H9 (cell line): ENCODE results near the gene FASTKD1. TPM values are rescaled to one million over a fixed set of nuclear protein-coding genes. Genes with fewer than 3 reads are reported as not detected.

Experiments
- DNase-seq: peaks from one replicate; pipeline ENCODE4 v3.0.0-alpha.2; 2017
- H2AFZ ChIP-seq: one replicate; pipeline ENCODE4 v1.6.1; 2013; ENCODE audit warnings: mild to moderate bottlenecking, low read length, control low read depth, moderate library complexity
- H2AK5ac ChIP-seq: 2 replicates; pipeline ENCODE4 v1.6.1; 2013; ENCODE audit warnings: low read length, control low read depth, mixed read lengths; ENCODE audit not compliant: insufficient read length
- H2BK120ac ChIP-seq: one replicate; pipeline ENCODE4 v1.6.1; 2013; ENCODE audit warnings: low read depth, mild to moderate bottlenecking, low read length, control low read depth, inconsistent platforms; ENCODE audit not compliant: poor library complexity, severe bottlenecking
- H2BK12ac ChIP-seq: 2 replicates; pipeline ENCODE4 v1.6.1; 2013; ENCODE audit warnings: low read length, control low read depth, mixed read lengths, low read depth; ENCODE audit not compliant: insufficient read length
- H2BK15ac ChIP-seq: 2 replicates; pipeline ENCODE4 v1.6.1; 2013; ENCODE audit warnings: low read depth, low read length, control low read depth
- H2BK20ac ChIP-seq: one replicate; pipeline ENCODE4 v1.6.1; 2013; ENCODE audit warnings: low read depth, mild to moderate bottlenecking, low read length, control low read depth, inconsistent platforms; ENCODE audit not compliant: poor library complexity, severe bottlenecking
- H2BK5ac ChIP-seq: 2 replicates; pipeline ENCODE4 v1.6.1; 2013; ENCODE audit warnings: low read length, control low read depth, mixed read lengths; ENCODE audit not compliant: insufficient read length
- H3K14ac ChIP-seq: 2 replicates; pipeline ENCODE4 v1.6.1; 2013; ENCODE audit warnings: low read length, control low read depth; ENCODE audit not compliant: insufficient read depth
- H3K18ac ChIP-seq: 2 replicates; pipeline ENCODE4 v1.6.1; 2013; ENCODE audit warnings: low read depth, mild to moderate bottlenecking, mixed read lengths, low read length, control low read depth; ENCODE audit not compliant: insufficient read length
- H3K23ac ChIP-seq: 2 replicates; pipeline ENCODE4 v1.6.1; 2013; ENCODE audit warnings: low read length, control low read depth, mixed read lengths, low read depth; ENCODE audit not compliant: insufficient read length
- H3K23me2 ChIP-seq: 2 replicates; pipeline ENCODE4 v1.6.1; 2013; ENCODE audit warnings: low read depth, mild to moderate bottlenecking, mixed read lengths, low read length, control low read depth; ENCODE audit not compliant: insufficient read length, poor library complexity, severe bottlenecking
- H3K27ac ChIP-seq: 2 replicates; pipeline ENCODE4 v1.5.1; 2013; ENCODE audit warnings: low read length, control low read depth, mixed read lengths, low read depth; ENCODE audit not compliant: insufficient read length
- H3K27me3 ChIP-seq: 2 replicates; pipeline ENCODE4 v1.6.1; 2013; ENCODE audit warnings: low read length, control low read depth, inconsistent platforms; ENCODE audit not compliant: insufficient read depth
- H3K4ac ChIP-seq: 2 replicates; pipeline ENCODE4 v1.6.1; 2013; ENCODE audit warnings: low read depth, mild to moderate bottlenecking, control low read depth, inconsistent platforms, low read length, moderate library complexity
- H3K4me1 ChIP-seq: 2 replicates; pipeline ENCODE4 v1.6.1; 2013; ENCODE audit warnings: low read length, control low read depth, inconsistent platforms; ENCODE audit not compliant: insufficient read depth
- H3K4me2 ChIP-seq: 2 replicates; pipeline ENCODE4 v1.6.1; 2013; ENCODE audit warnings: low read length, control low read depth, mixed read lengths; ENCODE audit not compliant: insufficient read length, insufficient read depth
- H3K56ac ChIP-seq: 2 replicates; pipeline ENCODE4 v1.6.1; 2013; ENCODE audit warnings: low read depth, mild to moderate bottlenecking, mixed read lengths, low read length, control low read depth; ENCODE audit not compliant: insufficient read length
- H3K79me1 ChIP-seq: 2 replicates; pipeline ENCODE4 v1.6.1; 2013; ENCODE audit warnings: low read depth, mild to moderate bottlenecking, moderate library complexity, low read length, control low read depth, inconsistent platforms; ENCODE audit not compliant: insufficient read depth, poor library complexity, severe bottlenecking
- H3K79me2 ChIP-seq: 2 replicates; pipeline ENCODE4 v1.6.1; 2013; ENCODE audit warnings: low read length, control low read depth, inconsistent platforms; ENCODE audit not compliant: insufficient read depth
- H3K9ac ChIP-seq: 2 replicates; pipeline ENCODE4 v1.6.1; 2013; ENCODE audit warnings: low read length, control low read depth, mixed read lengths; ENCODE audit not compliant: insufficient read length; ENCODE audit errors: extremely low read depth
- H3K9me3 ChIP-seq: one replicate; pipeline ENCODE4 v1.6.1; 2013; ENCODE audit warnings: low read depth, low read length, inconsistent platforms; ENCODE audit not compliant: control insufficient read depth
- H3T11ph ChIP-seq: one replicate; pipeline ENCODE4 v1.6.1; 2013; ENCODE audit warnings: mild to moderate bottlenecking, low read length, control low read depth, inconsistent platforms
- H4K20me1 ChIP-seq: one replicate; pipeline ENCODE4 v1.6.1; 2013; ENCODE audit not compliant: control insufficient read depth, insufficient read length, insufficient read depth
- H4K5ac ChIP-seq: 2 replicates; pipeline ENCODE4 v1.6.1; 2013; ENCODE audit warnings: low read depth, mild to moderate bottlenecking, mixed read lengths, low read length, control low read depth; ENCODE audit not compliant: insufficient read length
- H4K8ac ChIP-seq: replicated peaks from 2 replicates; pipeline ENCODE4 v1.6.1; 2013; ENCODE audit warnings: low read length, control low read depth, mixed read lengths, low read depth; ENCODE audit not compliant: insufficient read length
- H4K91ac ChIP-seq: 2 replicates; pipeline ENCODE4 v1.6.1; 2013; ENCODE audit warnings: low read depth, mild to moderate bottlenecking, moderate library complexity, mixed read lengths, low read length, control low read depth; ENCODE audit not compliant: insufficient read length
- H3K27ac Mint-ChIP-seq, 3 experiments: 2 replicates in 2 of 3; 3 replicates in 1 of 3; pipeline ENCODE4 v1.8.0; 2020 to 2021; ENCODE audit warnings: mixed read lengths in 3 of 3, mild to moderate bottlenecking in 1 of 3, moderate library complexity in 1 of 3
- H3K27me3 Mint-ChIP-seq: 2 replicates; pipeline ENCODE4 v1.8.0; 2021; ENCODE audit warnings: low read depth, mild to moderate bottlenecking, moderate library complexity, mixed read lengths
- H3K36me3 Mint-ChIP-seq, 3 experiments: 2 replicates in 2 of 3; 3 replicates in 1 of 3; pipeline ENCODE4 v1.8.0; 2020 to 2021; ENCODE audit warnings: low read depth in 3 of 3, mixed read lengths in 3 of 3; ENCODE audit not compliant: insufficient read depth in 1 of 3
- H3K4me1 Mint-ChIP-seq, 2 experiments: 2 replicates each; pipeline ENCODE4 v1.8.0; 2020; ENCODE audit warnings: mixed read lengths in 2 of 2
- H3K4me3 Mint-ChIP-seq, 2 experiments: 2 replicates in 1 of 2; 3 replicates in 1 of 2; pipeline ENCODE4 v1.8.0; 2020 to 2021; ENCODE audit warnings: mild to moderate bottlenecking in 2 of 2, mixed read lengths in 2 of 2, moderate library complexity in 1 of 2
- H3K9me3 Mint-ChIP-seq, 2 experiments: 2 replicates in 1 of 2; 3 replicates in 1 of 2; pipeline ENCODE4 v1.8.0; 2020; ENCODE audit warnings: mild to moderate bottlenecking in 2 of 2, mixed read lengths in 2 of 2, moderate library complexity in 1 of 2
- CTCF ChIP-seq: fragments of 200-600 bp; sonication (generic); conservative IDR thresholded peaks from 3 replicates; pipeline ENCODE4 v1.8.0; 2021; ENCODE audit warnings: antibody characterized with exemption, mild to moderate bottlenecking
- WGBS: extraction: QIAGEN DNeasy Blood & Tissue Kit; methylation state at CpG from one replicate; pipeline ENCODE4 v1.1.7; 2013; ENCODE audit warnings: missing lambda C conversion rate, low lambda C conversion rate, mixed read lengths; ENCODE audit not compliant: insufficient read length; ENCODE audit errors: extremely low coverage; 5-methylcytosine and 5-hydroxymethylcytosine counted together
- total RNA-seq: library from RNA; stranded (reverse); gene quantifications from 2 replicates; pipeline ENCODE4 v1.2.1, GENCODE V29; 2021

FASTKD1 gene
- total RNA-seq, 1 experiment from 2014 or later = 47.6 TPM

GRCh38 chr2:169542433-169542832 lies 31.2 kb downstream of the FASTKD1 start:
- H4K8ac ChIP-seq = no peak overlapping the region
- no peak overlapping the region for H2AK5ac ChIP-seq
- no peak for DNase-seq
- no peak overlapping the region for H2BK15ac ChIP-seq
- H4K20me1 ChIP-seq = no peaks in the 10 kb centered on the region
- H3K79me1 ChIP-seq = no peaks in the 10 kb centered on the region
- H3T11ph ChIP-seq = no peak overlapping the region
- no peak overlapping the region for H4K5ac ChIP-seq
- no peak overlapping the region for H2BK20ac ChIP-seq
- no peak overlapping the region for H2BK5ac ChIP-seq
- no peaks in the 10 kb centered on the region for H3K27me3 Mint-ChIP-seq
- H3K27ac Mint-ChIP-seq = no peak overlapping the region
- no peak overlapping the region for H2BK12ac ChIP-seq
- TF ChIP-seq CTCF = no peak
- no peaks in the 10 kb centered on the region for H3K27me3 ChIP-seq
- no peak overlapping the region for H3K9ac ChIP-seq
- no peak overlapping the region for H3K56ac ChIP-seq
- no peak overlapping the region for H3K27ac ChIP-seq
- H3K79me2 ChIP-seq = no peaks in the 10 kb centered on the region
- H3K23me2 ChIP-seq = no peaks in the 10 kb centered on the region
- no peak overlapping the region for H3K4ac ChIP-seq
- H3K9me3 ChIP-seq = no peaks in the 10 kb centered on the region
- H3K4me1 ChIP-seq = no peaks in the 10 kb centered on the region
- H2AFZ ChIP-seq = no peak overlapping the region
- H2BK120ac ChIP-seq = no peak overlapping the region
- H3K4me2 ChIP-seq = no peak overlapping the region
- no peak overlapping the region for H4K91ac ChIP-seq
- no peak overlapping the region for H3K14ac ChIP-seq
- H3K4me1 Mint-ChIP-seq = no peaks in the 10 kb centered on the region
- no peak overlapping the region for H3K4me3 Mint-ChIP-seq
- H3K36me3 Mint-ChIP-seq = peaks cover 4 to 48% (median 34%) of the 10 kb centered on the region in 3 experiments; a peak in 6 of 7 replicates
- no CpG with 5 or more reads among the region's 3 CpGs for WGBS
- no peaks in the 10 kb centered on the region for H3K9me3 Mint-ChIP-seq
- H3K23ac ChIP-seq = no peak overlapping the region
- H3K18ac ChIP-seq = no peak overlapping the region
